Measurements from ENCODE around the gene PLEKHM1. TPM values are rescaled to one million over a fixed set of nuclear protein-coding genes. Genes with fewer than 3 reads are reported as not detected.
"Not testable (repeated sequence)": the region's sequence is repeated elsewhere in the genome, so short reads cannot be mapped to it uniquely, and the experiment has no call there.

Gene PLEKHM1
- total and polyA plus RNA-seq, 2 donors (not counting 3 experiments of a cell fraction or from before 2014, with no cell fraction given) = 29.7 to 52.0 TPM

DNA sequence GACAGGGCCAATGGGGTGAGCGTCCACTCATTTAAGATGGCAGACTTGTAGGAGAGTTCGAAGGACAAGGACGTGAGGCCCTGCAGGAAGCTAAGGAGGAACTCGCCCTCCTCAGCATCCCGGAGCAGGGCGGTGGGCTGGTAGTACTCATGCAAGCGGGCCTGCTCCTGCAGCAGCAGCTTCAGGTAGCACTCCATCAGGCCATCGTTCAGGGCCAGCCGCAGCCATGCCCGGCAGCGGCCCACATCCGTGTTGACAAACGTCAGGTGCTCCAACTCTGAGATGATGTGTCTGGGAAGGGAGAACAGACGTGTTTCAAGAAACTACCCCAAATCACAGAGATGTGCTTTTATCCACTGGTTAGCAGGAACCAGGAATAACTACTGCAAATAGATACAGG lies 15.1 kb downstream of the PLEKHM1 start:
- BruUV-seq (replicated peaks); H3K9ac ChIP-seq (replicated peaks; ENCODE audit: extremely low read depth, insufficient read depth, low read length); H2AFZ ChIP-seq (ENCODE audit: low read depth, low read length); H3K9me1 ChIP-seq (replicated peaks; ENCODE audit: control insufficient read depth, extremely low read depth, insufficient read depth, low read length); POLR2A ChIA-PET; intact Hi-C loops (cut with micrococcal nuclease); DNase-seq (ENCODE audit: low read depth, low spot score); dilution Hi-C loops (cut with MboI; ENCODE audit: extremely low pct_ligation_motif_present, low sequenced_read_pairs); H3K36me3 ChIP-seq (ENCODE audit: control insufficient read depth in 2 of 2, extremely low read depth in 1 of 2, insufficient read depth in 2 of 2, low read length in 2 of 2); FAIRE-seq; CTCF ChIA-PET; H3K4me3 ChIP-seq (replicated peaks in 1 of 3; ENCODE audit: insufficient read depth in 1 of 3, low read depth in 1 of 3, low read length in 3 of 3); H3K9me3 ChIP-seq (replicated peaks; ENCODE audit: control insufficient read depth, insufficient read depth, low read length); H3K79me2 ChIP-seq (ENCODE audit: control insufficient read depth, insufficient read depth, low read length); H3K4me2 ChIP-seq (ENCODE audit: insufficient read depth, low read length); H3K27ac ChIP-seq (ENCODE audit: insufficient read depth, low read depth, low read length); H4K20me1 ChIP-seq (replicated peaks; ENCODE audit: control insufficient read depth, extremely low read depth, insufficient read depth, low read length); H3K27me3 ChIP-seq (ENCODE audit: control insufficient read depth in 2 of 2, insufficient read depth in 2 of 2, low read length in 2 of 2); H3K4me1 ChIP-seq (ENCODE audit: control insufficient read depth, extremely low read depth, insufficient read depth, low read length): not testable (repeated sequence)

DNA sequence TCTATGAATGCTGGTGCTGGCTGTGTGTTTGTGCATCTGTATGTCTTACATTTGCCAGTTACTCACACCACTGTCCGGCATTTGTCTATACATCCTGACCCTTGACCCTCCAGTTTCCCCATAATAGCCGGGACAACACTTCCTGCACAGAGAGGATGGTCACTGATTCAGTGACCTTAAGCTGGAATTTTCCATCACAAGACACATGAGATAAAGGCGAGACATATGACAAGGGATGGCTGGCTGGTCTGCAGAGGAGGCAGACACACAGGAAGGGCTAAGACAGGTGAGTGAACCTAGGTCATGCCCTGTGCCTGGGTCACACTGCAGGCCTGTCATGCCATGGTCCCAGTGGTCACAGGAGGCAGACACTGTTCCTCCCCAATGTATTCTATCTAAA lies 18.3 kb downstream of the PLEKHM1 start:
- H3K36me3 ChIP-seq (ENCODE audit: control insufficient read depth in 2 of 2, extremely low read depth in 1 of 2, insufficient read depth in 2 of 2, low read length in 2 of 2); H3K9me1 ChIP-seq (replicated peaks; ENCODE audit: control insufficient read depth, extremely low read depth, insufficient read depth, low read length); CTCF ChIA-PET; POLR2A ChIA-PET; H3K27me3 ChIP-seq (ENCODE audit: control insufficient read depth in 2 of 2, insufficient read depth in 2 of 2, low read length in 2 of 2); H3K4me2 ChIP-seq (ENCODE audit: insufficient read depth, low read length); H2AFZ ChIP-seq (ENCODE audit: low read depth, low read length); BruUV-seq (replicated peaks); H3K79me2 ChIP-seq (ENCODE audit: control insufficient read depth, insufficient read depth, low read length); H3K4me1 ChIP-seq (ENCODE audit: control insufficient read depth, extremely low read depth, insufficient read depth, low read length); intact Hi-C loops (cut with micrococcal nuclease); H3K4me3 ChIP-seq (replicated peaks in 1 of 3; ENCODE audit: insufficient read depth in 1 of 3, low read depth in 1 of 3, low read length in 3 of 3); dilution Hi-C loops (cut with MboI; ENCODE audit: extremely low pct_ligation_motif_present, low sequenced_read_pairs); H3K9me3 ChIP-seq (replicated peaks; ENCODE audit: control insufficient read depth, insufficient read depth, low read length); H4K20me1 ChIP-seq (replicated peaks; ENCODE audit: control insufficient read depth, extremely low read depth, insufficient read depth, low read length); H3K9ac ChIP-seq (replicated peaks; ENCODE audit: extremely low read depth, insufficient read depth, low read length): not testable (repeated sequence)
- H3K27ac ChIP-seq (ENCODE audit: insufficient read depth, low read depth, low read length) = peak overlapping the region; percentile 2
- DNase-seq (ENCODE audit: low read depth, low spot score) (peak; percentile 14), FAIRE-seq (peak; percentile 92)

DNA sequence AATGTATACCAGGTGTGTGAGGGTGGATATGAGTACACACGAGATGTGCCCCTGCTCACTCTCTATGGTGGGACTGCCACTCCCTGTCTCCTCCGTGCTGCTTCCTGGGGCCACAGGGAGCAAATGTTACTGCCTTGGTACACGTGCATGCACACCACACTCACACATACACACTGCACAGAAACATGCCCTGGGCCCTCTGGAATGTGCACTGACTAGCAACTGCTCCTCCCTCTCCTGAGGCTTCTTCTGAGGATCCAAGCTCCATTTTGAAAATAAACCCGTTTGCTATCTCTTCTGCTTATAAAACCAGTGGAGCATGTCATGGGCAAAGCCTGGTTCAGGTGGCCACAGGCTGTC lies 21.3 kb downstream of the PLEKHM1 start:
- H3K9ac ChIP-seq (replicated peaks; ENCODE audit: extremely low read depth, insufficient read depth, low read length); H2AFZ ChIP-seq (ENCODE audit: low read depth, low read length); DNase-seq (ENCODE audit: low read depth, low spot score); H3K4me1 ChIP-seq (ENCODE audit: control insufficient read depth, extremely low read depth, insufficient read depth, low read length); H3K9me1 ChIP-seq (replicated peaks; ENCODE audit: control insufficient read depth, extremely low read depth, insufficient read depth, low read length); H3K27ac ChIP-seq (ENCODE audit: insufficient read depth, low read depth, low read length); H3K4me3 ChIP-seq (replicated peaks in 1 of 3; ENCODE audit: insufficient read depth in 1 of 3, low read depth in 1 of 3, low read length in 3 of 3); CTCF ChIA-PET; H3K79me2 ChIP-seq (ENCODE audit: control insufficient read depth, insufficient read depth, low read length); POLR2A ChIA-PET; H3K27me3 ChIP-seq (ENCODE audit: control insufficient read depth in 2 of 2, insufficient read depth in 2 of 2, low read length in 2 of 2); H3K36me3 ChIP-seq (ENCODE audit: control insufficient read depth in 2 of 2, extremely low read depth in 1 of 2, insufficient read depth in 2 of 2, low read length in 2 of 2); H3K9me3 ChIP-seq (replicated peaks; ENCODE audit: control insufficient read depth, insufficient read depth, low read length); FAIRE-seq; H4K20me1 ChIP-seq (replicated peaks; ENCODE audit: control insufficient read depth, extremely low read depth, insufficient read depth, low read length); H3K4me2 ChIP-seq (ENCODE audit: insufficient read depth, low read length); intact Hi-C loops (cut with micrococcal nuclease); dilution Hi-C loops (cut with MboI; ENCODE audit: extremely low pct_ligation_motif_present, low sequenced_read_pairs); BruUV-seq (replicated peaks): not testable (repeated sequence)

GRCh38 chr17:45468293-45469203 lies 22.0 kb downstream of the PLEKHM1 start:
- H3K79me2 ChIP-seq (ENCODE audit: control insufficient read depth, insufficient read depth, low read length); H3K9me1 ChIP-seq (replicated peaks; ENCODE audit: control insufficient read depth, extremely low read depth, insufficient read depth, low read length); POLR2A ChIA-PET; H3K36me3 ChIP-seq (ENCODE audit: control insufficient read depth in 2 of 2, extremely low read depth in 1 of 2, insufficient read depth in 2 of 2, low read length in 2 of 2); H3K27ac ChIP-seq (ENCODE audit: insufficient read depth, low read depth, low read length); H3K4me2 ChIP-seq (ENCODE audit: insufficient read depth, low read length); intact Hi-C loops (cut with micrococcal nuclease); FAIRE-seq; H3K4me3 ChIP-seq (replicated peaks in 1 of 3; ENCODE audit: insufficient read depth in 1 of 3, low read depth in 1 of 3, low read length in 3 of 3); H4K20me1 ChIP-seq (replicated peaks; ENCODE audit: control insufficient read depth, extremely low read depth, insufficient read depth, low read length); H2AFZ ChIP-seq (ENCODE audit: low read depth, low read length); H3K9me3 ChIP-seq (replicated peaks; ENCODE audit: control insufficient read depth, insufficient read depth, low read length); BruUV-seq (replicated peaks); CTCF ChIA-PET; DNase-seq (ENCODE audit: low read depth, low spot score); H3K4me1 ChIP-seq (ENCODE audit: control insufficient read depth, extremely low read depth, insufficient read depth, low read length); H3K27me3 ChIP-seq (ENCODE audit: control insufficient read depth in 2 of 2, insufficient read depth in 2 of 2, low read length in 2 of 2); H3K9ac ChIP-seq (replicated peaks; ENCODE audit: extremely low read depth, insufficient read depth, low read length); dilution Hi-C loops (cut with MboI; ENCODE audit: extremely low pct_ligation_motif_present, low sequenced_read_pairs): not testable (repeated sequence)

Measured in endothelial cell of umbilical vein (primary cell).